DMS79 (cell line): Measurements from ENCODE around the gene CDH4.
A peak's percentile ranks its signal among the peaks of the same experiment; 100 is the strongest.
"Not testable (repeated sequence)": the region's sequence is repeated elsewhere in the genome, so short reads cannot be mapped to it uniquely, and the experiment has no call there.

Source experiments
- DNase-seq: peaks from one replicate; lab custom pipeline; 2025; lab: John Stamatoyannopoulos, UW

Gene CDH4

DNA sequence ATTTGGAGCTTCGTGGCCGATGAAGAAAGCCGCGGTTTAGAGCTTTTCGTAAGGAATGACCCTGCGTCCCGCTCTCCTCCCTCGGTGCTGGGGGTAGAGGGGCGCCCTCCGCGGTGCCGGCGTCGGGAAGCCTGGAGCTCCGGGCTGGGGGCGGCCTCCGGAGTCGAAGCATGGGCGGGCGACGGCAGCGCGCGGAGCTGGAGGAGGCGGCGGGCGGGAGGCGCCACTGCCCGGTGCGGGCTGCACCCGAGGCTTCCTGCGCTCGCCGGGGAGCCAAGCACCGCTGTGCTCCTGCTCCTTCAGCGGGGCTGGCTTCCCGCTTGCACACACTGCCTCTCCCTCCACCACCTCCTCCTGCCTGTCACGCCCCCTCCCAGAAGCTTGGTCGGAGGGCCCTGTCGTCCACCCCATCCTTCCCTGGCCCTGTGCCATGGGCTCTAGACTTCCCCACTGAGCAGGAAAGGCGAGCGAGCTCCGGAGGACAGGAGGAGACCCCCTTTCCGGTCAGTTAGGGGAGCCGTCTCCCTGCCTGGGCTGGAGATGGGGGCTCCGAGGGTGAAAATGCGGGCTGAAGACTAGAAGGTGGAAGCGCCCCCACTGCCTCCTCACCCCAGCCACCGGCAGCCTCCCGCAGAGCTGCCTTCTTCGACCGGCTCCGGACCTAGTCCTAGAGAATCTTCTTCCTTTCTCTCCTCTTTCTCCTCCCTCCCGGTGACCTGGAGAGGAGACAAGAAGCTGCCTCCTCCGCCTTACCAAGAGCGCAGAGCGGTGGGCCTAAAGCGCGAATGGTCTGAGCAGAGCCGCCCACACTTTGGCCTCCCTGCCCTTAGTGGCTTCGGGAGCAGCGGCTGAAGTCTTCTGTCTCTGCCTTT is 1.8 kb downstream of the CDH4 start:
- no peak for DNase-seq

DNA sequence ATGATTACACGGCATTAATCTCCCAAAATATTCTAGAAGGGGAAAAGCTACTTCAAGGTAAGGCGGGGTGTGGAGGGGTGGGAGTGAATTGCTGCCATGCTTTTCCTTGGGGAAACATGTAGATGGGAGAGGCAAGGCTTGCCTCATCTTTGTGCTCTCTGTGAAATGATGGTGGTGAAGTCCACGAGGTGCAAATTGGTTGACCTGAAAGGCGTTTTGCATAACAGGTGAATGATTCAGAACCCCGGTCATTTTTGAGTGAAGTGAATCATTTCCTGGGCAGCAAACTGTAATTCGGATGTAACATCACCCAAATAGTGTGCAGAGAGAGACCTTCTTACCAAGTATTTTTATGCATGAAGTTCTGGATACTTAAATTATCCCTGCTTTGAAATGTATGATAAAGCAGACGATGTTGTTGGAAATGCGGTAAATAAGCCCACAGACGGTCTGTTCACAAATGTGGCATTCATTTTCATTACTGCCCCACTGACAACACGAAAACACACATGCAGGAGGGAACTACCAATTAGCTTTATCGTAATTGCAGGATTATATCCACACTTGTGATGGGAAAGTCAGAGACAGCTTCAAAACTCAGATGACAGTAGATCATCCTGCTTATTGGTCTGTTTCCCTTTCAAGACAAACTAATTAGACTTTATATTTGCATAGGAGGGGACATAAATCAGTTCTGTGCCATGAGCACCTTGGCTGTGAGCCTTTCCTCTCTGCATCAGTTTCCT is 3.0 kb downstream of the CDH4 start:
- DNase-seq = no peak

DNA sequence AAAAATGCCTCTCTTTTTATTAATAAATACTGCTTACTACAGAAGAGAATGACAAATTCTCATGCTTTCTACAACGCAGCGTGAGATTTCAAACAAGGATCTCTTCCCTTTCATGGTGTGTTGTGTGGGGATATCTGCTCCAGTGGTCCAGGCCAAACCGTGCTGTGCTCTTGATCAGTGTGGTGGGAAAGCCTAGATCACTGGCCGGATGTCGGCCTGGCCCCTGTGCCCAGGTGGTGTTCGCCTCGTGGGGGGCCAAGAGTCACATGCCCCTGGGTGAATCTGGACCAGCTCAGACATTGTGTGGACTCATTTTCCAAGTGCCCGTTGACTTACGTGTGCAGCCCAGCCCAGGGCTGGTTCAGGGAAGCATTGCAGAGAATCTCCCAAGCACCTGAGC is 4.3 kb downstream of the CDH4 start:
- DNase-seq = no peak

DNA sequence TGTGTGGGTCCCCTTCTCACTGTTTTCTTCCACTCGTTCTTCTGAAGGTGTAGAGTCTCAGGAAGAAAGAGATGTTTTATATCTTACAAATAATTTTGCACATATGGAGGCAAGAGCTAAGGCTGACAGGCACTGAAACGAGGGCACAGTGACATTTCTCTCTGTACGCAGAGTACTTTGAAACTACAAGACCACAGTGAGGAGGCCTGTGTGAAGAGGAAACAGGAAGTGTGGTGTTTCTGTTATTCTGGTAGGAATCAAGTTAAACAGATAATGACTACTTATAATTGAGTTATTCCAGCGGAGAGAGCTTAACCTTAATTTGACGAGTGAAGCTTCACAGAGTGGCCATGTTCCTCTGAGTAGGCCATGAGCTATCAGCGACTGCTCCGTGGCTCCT is 4.8 kb downstream of the CDH4 start:
- no peak for DNase-seq

DNA sequence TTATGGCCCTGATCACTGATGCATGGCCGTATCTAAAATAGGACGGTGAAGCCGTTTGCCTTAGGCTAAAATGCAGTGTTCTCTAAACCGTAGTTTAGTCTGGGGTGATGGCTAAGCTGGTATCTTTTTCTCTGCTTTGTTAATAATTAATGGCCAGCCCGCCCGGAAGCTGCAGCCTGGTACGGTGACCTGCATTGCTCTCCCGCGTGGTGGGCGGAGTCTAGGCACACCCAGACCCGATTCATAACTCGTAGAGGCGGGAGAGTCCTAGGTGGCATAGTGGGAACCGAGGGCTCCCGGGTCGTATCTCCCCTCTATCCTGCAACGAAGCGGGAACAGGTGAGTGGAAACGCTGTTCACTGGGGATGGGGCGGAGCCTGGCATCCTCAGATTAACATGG is 5.5 kb downstream of the CDH4 start:
- no peak for DNase-seq

DNA sequence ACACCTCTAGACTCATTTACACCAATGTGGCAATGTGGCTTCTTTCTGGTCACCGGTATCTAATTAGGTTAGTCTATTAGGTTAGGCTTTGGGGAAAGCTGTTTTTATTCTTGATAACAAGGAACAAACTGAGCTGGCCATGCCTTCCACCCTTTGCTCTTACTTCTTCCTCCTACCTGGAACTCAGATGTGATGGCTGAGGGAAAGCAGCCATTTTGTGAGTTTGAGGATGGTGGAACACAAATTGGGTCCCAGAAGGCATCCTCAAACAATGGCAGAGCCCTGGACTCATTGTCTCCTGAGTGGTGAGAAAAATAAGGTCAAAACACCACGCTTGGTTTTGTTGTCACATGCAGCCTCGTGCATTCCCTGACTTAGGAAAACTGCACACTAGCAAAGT is 7.7 kb downstream of the CDH4 start:
- DNase-seq = no peak

DNA sequence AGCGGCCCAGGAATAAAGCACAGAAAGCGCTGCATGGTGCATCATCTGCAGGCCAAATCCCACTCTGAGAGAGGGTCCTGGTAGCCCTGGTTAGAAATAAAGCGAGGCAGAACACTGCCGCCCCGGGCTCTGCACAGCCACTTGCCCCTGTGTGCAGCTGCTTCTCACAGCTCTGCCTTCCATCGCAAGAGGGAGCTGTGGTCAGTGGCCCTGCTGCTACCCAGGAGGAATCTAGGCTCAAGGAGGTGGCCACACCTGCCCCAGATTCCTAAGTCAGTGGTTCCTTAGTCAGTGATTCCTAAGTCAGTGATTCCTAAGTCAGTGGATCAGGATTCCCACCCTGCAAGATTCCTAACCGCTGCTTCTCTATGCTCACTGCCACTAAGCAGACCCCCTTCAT is 8.8 kb downstream of the CDH4 start:
- no peak for DNase-seq

DNA sequence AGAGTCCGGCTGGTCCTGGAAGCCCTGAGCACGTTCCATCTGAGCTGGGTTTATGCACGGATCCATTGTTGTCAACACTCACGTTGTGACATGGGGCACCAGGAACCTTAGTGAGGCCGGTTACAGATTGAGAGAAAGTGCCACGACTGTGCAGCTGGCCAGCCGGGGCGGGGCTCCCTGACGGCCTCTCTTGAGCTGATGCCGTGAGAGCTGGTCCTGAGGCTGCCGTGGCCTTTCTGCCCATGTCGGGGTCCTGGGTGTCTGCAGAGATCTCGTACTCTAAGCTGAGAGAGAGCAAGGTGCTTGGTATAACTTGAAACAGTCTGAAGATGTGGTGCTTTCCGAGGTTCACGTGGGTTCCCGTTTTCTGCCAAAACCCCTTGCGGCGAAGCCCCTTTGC is 10.0 kb downstream of the CDH4 start:
- DNase-seq = no peak

DNA sequence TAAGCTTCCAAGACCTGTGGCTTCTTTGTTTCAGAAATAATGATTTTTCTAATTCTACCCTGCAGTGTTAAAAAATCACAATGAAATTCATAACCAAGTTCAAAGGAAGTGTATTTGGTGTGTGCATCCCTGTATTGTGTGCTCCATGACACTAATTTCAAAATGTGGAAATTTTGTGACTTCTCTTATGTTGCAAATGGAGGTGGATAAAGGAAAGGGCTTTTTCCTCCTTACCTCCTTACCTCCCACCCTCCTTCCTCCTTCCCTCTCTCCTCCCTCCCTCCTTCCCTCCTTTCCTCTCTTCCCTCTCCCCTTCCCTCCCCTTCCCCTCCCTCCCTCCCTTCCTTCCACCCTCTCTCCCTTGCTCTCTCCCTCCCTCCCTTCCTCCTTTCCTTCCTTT is 10.5 kb downstream of the CDH4 start:
- DNase-seq = no peak

DNA sequence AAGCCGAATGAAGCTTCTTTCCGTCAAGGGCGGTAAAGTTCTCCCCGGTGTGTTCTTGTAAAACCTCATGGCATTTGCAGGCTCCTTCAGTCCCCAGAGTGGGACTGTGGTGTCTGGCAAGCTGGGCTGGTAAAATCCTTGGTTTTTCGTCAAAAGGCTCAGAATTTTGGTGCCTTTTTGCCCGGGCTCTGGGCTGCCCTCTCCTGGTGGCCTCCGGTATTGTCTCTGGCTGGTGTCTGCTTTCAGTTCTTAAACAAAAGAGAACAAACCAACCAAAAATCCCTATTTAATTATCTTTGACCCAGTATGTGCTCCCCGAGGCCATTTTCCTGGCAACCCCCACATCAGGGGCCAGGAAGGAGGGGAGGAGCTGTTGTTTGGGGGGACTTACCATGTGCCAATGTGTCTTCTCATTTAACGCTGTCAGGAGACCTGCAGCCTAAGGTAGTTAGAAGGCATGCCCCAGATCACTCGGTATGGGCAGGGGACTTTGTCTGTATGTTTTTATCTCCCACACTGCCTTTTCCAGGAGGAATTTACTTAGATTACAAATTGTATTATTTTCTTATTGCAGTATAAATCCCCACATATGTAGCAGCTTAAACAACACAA is 11.1 kb downstream of the CDH4 start:
- no peak for DNase-seq

DNA sequence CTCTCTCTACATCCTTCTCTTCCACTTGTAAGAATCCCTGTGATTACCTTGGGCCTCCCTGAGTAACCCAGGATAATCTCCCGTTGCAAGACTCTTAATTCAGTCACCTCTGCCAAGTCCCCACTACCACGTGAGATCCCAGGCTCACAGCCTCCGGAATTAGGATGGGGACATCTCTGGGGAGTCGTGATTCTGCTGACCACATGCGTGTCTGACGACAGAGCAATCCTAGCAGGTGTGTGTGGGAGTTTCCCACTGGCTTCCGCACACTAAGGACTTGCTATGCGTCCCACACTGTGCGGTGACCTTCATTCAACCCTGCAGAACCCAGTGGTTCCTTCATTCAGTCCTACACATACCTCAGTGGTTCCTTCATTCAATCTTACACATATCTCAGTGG is 11.9 kb downstream of the CDH4 start:
- DNase-seq = no peak

DNA sequence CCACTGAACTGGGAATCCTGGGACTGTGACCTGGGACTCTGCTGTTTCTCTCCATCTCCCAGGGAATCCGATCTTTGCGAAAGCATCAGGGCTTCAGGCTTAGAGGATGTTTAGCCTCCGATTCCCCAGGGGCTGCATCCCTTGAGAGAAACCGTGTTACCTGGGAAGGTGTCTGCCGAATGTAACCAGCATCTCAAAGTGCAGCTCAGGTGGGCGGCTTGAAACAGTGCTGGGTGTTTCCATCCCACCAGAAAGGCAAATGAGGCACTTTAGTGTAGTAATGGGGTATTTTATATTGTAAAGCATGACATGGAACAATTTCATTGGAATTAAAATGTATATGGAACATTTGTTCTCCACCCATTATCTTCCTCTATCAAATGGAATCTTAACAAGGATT is 15.2 kb downstream of the CDH4 start:
- DNase-seq = no peak

DNA sequence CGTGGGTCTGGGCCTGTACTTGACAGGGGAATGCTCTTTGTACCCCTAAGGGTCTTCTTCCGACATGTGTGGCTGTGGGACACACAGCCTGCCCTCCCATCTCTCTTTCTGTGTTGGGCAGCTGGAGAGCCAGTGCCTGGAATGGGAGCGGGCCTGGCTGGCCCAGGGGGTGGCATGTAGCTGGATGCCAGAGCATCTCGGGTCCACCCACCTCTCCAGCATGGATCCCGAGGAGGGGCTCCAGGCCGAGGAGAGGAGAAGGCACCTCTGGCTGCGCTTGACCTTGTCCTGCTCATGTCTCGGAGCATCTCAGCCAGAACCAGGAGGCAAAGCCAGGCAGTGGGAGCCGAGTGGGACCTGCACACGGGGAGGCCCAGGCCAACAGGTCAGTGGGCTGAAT is 16.0 kb downstream of the CDH4 start:
- no peak for DNase-seq

DNA sequence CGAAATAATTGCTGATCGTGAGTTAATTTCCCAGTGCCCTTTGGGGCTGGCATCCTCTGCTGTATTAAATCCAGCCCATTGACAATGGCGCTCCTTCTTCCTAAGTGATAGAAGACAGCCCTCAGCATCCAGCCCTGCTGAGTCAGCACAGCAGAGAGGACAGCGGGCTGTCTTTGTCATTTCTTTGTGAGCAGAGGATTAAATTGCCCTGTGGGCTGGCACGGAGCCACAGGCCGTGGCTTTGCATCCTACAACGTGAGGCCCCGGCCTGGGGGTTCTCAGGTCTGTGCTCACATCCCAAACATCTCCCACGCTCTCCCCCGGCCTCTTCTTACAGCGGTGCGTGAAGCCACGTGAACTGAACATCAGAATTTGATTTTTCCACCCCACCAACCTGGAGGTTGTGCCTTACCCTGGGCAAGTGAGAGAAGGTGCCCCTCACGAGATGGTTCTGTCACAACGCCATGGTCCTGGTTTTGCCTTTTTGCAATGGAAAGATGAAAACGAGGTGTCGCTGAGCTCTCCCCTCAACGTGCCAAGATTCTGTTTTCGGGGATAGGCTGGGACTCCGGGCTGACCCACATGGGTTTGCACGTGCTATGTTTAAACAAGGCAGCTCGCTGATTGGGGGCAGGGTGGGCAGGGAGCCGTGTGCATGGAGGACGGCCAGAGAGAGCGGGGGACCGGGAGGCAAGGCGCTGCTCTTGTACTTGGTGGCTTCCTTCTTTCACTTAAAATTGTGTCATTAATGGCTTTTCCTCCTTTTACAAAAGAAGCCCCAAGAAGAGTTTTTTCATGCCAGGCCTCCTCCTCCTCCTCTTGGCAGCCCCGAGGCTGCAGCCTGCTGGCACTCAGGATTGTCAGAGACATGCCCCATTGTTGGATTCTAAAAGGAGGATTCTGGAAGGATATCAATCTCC is 19.5 kb downstream of the CDH4 start:
- peak; percentile 41 for DNase-seq

DNA sequence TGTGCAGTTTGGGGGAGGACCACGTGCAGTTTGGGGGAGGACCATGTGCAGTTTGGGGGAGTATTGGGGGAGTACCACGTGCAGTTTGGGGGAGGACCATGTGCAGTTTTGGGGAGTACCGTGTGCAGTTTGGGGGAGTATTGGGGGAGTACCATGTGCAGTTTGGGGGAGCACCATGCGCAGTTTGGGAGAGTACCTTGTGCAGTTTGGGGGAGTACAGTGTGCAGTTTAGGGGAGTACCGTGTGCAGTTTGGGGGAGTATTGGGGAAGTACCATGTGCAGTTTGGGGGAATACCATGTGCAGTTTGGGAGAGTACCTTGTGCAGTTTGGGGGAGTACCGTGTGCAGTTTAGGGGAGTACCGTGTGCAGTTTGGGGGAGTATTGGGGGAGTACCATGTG is 21.0 kb downstream of the CDH4 start:
- DNase-seq = not testable (repeated sequence)

DNA sequence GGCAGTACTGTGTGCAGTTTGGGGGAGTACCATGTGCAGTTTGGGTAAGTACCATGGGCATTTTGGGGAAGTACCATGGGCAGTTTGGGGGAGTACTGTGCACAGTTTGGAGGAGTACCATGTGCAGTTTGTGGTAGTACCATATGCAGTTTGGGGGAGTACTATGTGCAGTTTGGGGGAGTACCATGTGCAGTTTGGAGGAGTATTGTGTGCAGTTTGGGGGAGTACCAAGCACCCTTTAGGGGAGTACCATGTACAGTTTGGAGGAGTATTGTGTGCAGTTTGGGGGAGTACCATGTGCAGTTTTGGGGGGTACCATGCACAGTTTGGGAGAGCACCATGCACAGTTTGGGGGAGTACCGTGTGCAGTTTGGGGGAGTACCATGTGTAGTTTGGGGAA is 21.6 kb downstream of the CDH4 start:
- DNase-seq = not testable (repeated sequence)

DNA sequence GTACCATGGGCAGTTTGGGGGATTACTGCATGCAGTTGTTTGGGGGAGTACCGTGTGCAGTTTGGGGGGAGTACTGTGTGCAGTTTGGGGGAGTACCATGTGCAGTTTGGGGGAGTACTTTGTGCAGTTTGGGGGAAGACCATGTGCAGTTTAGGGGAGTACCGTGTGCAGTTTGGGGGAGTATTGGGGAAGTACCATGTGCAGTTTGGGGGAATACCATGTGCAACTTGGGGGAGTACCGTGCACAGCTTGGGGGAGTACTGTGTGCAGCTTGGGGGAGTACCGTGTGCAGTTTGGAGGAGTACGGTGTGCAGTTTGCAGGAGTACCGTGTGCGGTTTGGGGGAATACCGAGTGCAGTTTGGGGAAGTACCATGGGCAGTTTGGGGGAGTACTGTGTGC is 22.3 kb downstream of the CDH4 start:
- DNase-seq = no peak

DNA sequence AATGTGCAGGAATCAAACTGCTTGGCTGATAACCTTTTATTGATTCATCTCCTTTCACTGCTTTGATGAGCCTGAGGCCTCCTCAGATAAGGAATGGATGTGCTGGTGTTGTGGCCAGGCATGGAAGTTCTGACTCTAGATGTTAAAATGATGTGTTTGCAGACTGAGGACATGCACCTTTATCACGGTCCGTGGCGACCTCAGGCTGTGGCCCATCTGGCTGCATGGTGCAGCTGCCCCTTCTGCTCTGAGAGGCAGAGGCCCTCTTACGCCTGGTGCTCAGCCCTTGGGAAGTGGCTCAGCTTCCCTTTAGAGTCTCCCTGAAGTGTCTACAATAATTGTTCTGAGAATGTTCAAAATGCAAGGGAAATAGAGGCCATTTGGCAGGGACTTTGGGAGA is 26.2 kb downstream of the CDH4 start:
- no peak for DNase-seq

DNA sequence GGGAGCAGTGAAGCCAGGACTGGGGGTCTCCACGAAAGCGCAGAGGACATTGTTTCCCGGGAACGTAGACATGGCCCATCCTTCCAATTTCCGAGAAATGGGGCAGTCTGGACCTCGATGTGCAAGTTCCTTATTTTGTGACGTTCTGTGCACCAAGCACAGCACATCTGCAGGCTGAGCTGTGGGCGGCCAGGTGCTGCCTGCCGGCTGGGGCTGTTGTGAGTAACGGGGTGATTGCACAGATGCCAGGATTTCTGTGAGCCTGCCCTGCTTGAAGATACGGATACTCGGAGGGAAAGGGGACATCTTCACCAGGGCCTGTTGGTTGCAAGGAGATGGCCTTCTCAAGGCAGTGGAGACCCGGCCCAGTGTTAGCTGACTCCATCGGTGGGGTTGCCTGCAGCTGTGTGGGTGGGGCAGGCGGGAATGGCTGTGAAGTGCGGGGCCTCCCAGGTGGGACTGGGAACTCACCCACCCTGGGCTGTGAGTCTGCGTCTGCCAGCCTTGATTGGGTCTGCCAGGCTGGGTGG is 27.6 kb downstream of the CDH4 start:
- DNase-seq = no peak

DNA sequence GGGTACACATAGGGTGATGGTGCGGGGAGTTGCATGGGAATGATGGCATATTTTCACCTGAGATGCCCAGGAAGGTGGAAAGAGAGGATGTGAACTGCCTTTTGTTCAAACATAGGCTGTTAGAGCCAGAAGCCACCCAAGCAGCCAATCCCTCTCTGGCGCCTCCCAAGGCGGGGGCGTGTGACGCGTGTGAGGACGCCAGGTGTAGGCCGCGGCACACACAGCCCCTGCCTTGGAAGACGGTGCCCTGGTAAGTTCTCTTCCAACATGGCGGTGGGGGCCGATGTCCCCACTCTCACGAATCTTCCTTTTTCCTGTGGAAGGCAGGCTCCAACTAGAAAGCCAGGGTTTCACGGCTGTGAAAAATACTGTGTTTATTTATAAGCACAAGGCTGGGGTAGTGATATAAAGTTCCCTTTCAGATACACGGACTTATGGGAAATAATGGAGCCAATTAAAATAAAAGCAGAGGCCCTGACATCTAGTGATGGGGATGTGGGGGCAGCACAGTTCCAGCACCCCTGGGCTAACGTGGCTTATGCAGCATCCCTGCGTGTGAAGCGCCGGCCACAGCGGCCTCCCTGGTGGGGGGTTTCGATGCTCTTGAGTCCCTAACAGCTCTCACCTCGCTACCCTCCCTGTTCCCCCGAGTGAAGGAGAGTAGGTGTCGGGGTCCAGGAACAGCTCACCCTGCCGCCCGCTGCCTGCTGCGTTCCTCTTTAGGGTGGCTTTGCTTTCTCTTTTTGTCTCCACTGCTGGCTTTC is 28.3 kb downstream of the CDH4 start:
- DNase-seq = no peak

DNA sequence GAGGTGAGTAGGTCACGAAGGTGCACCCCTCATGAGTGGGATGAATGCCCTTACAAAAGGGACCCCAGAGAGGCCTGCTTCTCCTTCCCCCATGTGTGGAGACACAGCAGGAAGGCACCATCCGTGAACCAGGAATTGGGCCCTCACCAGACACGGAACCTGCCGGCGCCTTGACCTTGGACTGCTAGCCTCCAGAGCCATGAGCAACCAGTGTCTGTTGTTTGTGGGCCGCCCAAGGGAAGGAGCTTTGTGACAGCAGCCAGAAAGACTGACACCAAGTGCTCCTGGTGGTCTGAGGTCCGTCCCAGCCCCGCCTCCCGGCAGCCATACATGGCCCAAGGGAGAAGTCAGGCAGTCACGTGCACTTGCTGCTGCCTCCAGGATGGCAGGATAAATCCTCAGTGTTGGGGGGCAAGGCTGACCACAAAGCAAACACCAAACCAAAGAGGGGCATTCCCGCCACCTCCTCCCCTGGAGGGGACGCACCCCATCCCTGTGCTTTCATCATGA is 29.3 kb downstream of the CDH4 start:
- DNase-seq = no peak
